Endodermal cell (in vitro differentiated cells): ENCODE data around the gene GABRG3. TPM values are rescaled to one million over a fixed set of nuclear protein-coding genes. Genes with fewer than 3 reads are reported as not detected.

Source experiments
- DNase-seq: peaks from one replicate; pipeline ENCODE4 v3.0.0-alpha.2; 2017
- H3K27ac ChIP-seq: 2 replicates; pipeline ENCODE4 v1.5.1; 2013; ENCODE audit warnings: mild to moderate bottlenecking, low read depth, low read length, moderate library complexity
- H3K27me3 ChIP-seq: 2 replicates; pipeline ENCODE4 v1.6.1; 2013; ENCODE audit warnings: mild to moderate bottlenecking, low read length, moderate library complexity; ENCODE audit not compliant: insufficient read depth, control insufficient read depth, poor library complexity, severe bottlenecking
- H3K36me3 ChIP-seq: 2 replicates; pipeline ENCODE4 v1.7.0; 2013; ENCODE audit warnings: mild to moderate bottlenecking, low read length, moderate library complexity; ENCODE audit not compliant: control insufficient read depth, insufficient read depth
- H3K4me1 ChIP-seq: one replicate; pipeline ENCODE4 v1.7.0; 2013; ENCODE audit warnings: low read length; ENCODE audit not compliant: control insufficient read depth, insufficient read depth
- H3K4me3 ChIP-seq: 2 replicates; pipeline ENCODE4 v1.5.1; 2013; ENCODE audit warnings: mild to moderate bottlenecking, low read length, moderate library complexity
- H3K9ac ChIP-seq: 2 replicates; pipeline ENCODE4 v1.6.1; 2013; ENCODE audit warnings: mild to moderate bottlenecking, low read length, moderate library complexity; ENCODE audit not compliant: poor library complexity, severe bottlenecking; ENCODE audit errors: extremely low read depth
- H3K9me3 ChIP-seq: 2 replicates; pipeline ENCODE4 v1.6.1; 2013; ENCODE audit warnings: mild to moderate bottlenecking, low read length, moderate library complexity; ENCODE audit not compliant: control insufficient read depth
- H3K27ac Mint-ChIP-seq: 2 replicates; pipeline ENCODE4 v1.8.0; 2020; ENCODE audit warnings: mixed read lengths
- H3K27me3 Mint-ChIP-seq: 2 replicates; pipeline ENCODE4 v1.8.0; 2021; ENCODE audit warnings: mild to moderate bottlenecking, mixed read lengths; ENCODE audit not compliant: insufficient read depth
- H3K36me3 Mint-ChIP-seq: 2 replicates; pipeline ENCODE4 v1.8.0; 2020; ENCODE audit warnings: low read depth, mixed read lengths
- H3K4me1 Mint-ChIP-seq: 2 replicates; pipeline ENCODE4 v1.8.0; 2020; ENCODE audit warnings: mixed read lengths
- H3K4me3 Mint-ChIP-seq: 2 replicates; pipeline ENCODE4 v1.8.0; 2020; ENCODE audit warnings: mild to moderate bottlenecking, moderate library complexity, mixed read lengths
- H3K9me3 Mint-ChIP-seq: 2 replicates; pipeline ENCODE4 v1.8.0; 2020; ENCODE audit warnings: mild to moderate bottlenecking, mixed read lengths
- WGBS, 2 experiments: methylation state at CpG; one replicate each; pipeline versions ENCODE4 v1.1.5 to v1.1.7; 2013; ENCODE audit warnings: missing lambda C conversion rate in 2 of 2, mixed read lengths in 1 of 2; ENCODE audit not compliant: insufficient coverage in 1 of 2, insufficient read length in 1 of 2; 5-methylcytosine and 5-hydroxymethylcytosine counted together
- total RNA-seq, 2 donors: library from RNA; stranded (reverse); fragmentation: NEBNext Ultra II Directional in 1 of 2; extraction: Animal tissue kit (Norgen Biotek cat#: 25700) in 1 of 2; gene quantifications; 2 replicates in 1 of 2; 3 replicates in 1 of 2; pipeline ENCODE4 v1.2.1, GENCODE V29; 2021
- TF ChIP-seq, protein P1 (sequence below): fragments of 200-600 bp; sonication (generic); conservative IDR thresholded peaks from 2 replicates; pipeline ENCODE4 v1.5.0; 2021; ENCODE audit warnings: antibody characterized with exemption, mild to moderate bottlenecking

The GABRG3 gene
- total RNA-seq, 2 donors from 2014 or later: 0.48 to 0.84 TPM

- Mint-ChIP-seq H3K27me3 (no peaks in the 10 kb centered on the region), H3K4me1 (no peaks in the 10 kb centered on the region), H3K4me3 (no peak overlapping the region), H3K36me3 (no peaks in the 10 kb centered on the region), H3K27ac (no peak overlapping the region), H3K9me3 (peaks cover 4% of the 10 kb centered on the region)
- Histone ChIP-seq H3K36me3 (no peaks in the 10 kb centered on the region), H3K27ac (no peak overlapping the region), H3K9me3 (peaks cover 4% of the 10 kb centered on the region), H3K27me3 (no peaks in the 10 kb centered on the region), H3K9ac (no peak overlapping the region), H3K4me1 (no peaks in the 10 kb centered on the region), H3K4me3 (no peak overlapping the region)
- TF ChIP-seq, protein P1, sequence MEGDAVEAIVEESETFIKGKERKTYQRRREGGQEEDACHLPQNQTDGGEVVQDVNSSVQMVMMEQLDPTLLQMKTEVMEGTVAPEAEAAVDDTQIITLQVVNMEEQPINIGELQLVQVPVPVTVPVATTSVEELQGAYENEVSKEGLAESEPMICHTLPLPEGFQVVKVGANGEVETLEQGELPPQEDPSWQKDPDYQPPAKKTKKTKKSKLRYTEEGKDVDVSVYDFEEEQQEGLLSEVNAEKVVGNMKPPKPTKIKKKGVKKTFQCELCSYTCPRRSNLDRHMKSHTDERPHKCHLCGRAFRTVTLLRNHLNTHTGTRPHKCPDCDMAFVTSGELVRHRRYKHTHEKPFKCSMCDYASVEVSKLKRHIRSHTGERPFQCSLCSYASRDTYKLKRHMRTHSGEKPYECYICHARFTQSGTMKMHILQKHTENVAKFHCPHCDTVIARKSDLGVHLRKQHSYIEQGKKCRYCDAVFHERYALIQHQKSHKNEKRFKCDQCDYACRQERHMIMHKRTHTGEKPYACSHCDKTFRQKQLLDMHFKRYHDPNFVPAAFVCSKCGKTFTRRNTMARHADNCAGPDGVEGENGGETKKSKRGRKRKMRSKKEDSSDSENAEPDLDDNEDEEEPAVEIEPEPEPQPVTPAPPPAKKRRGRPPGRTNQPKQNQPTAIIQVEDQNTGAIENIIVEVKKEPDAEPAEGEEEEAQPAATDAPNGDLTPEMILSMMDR: no peak
- 70% methylated on average over 2 of the region's 2 CpGs; no CpG with 5 or more reads in 1 of the 2 experiments for WGBS, 2 experiments
- DNase-seq: no peak
Measured at GRCh38 chr15:27466758-27467157, 495.8 kb downstream of the GABRG3 start.

- Mint-ChIP-seq H3K4me3 (no peak overlapping the region), H3K36me3 (no peaks in the 10 kb centered on the region), H3K4me1 (no peaks in the 10 kb centered on the region), H3K9me3 (peaks cover 4% of the 10 kb centered on the region), H3K27me3 (no peaks in the 10 kb centered on the region), H3K27ac (no peak overlapping the region)
- TF ChIP-seq, protein P1: no peak
- H3K27me3 ChIP-seq: no peaks in the 10 kb centered on the region
- WGBS, 2 experiments: 85 to 94% methylated on average over 2 to 3 of the region's 3 CpGs
- no peak overlapping the region for H3K4me3 ChIP-seq
- no peak overlapping the region for H3K9ac ChIP-seq
- H3K4me1 ChIP-seq: no peaks in the 10 kb centered on the region
- no peak overlapping the region for H3K27ac ChIP-seq
- no peak for DNase-seq
- peaks cover 4% of the 10 kb centered on the region for H3K9me3 ChIP-seq
- H3K36me3 ChIP-seq: no peaks in the 10 kb centered on the region
Measured at GRCh38 chr15:27468151-27468591, 497.2 kb downstream of the GABRG3 start.

- no peak for DNase-seq
- H3K9me3 Mint-ChIP-seq: peaks cover 4% of the 10 kb centered on the region
- H3K27me3 Mint-ChIP-seq: no peaks in the 10 kb centered on the region
- H3K27me3 ChIP-seq: no peaks in the 10 kb centered on the region
- H3K36me3 Mint-ChIP-seq: no peaks in the 10 kb centered on the region
- TF ChIP-seq, protein P1: no peak
- WGBS, 2 experiments: 100% methylated on average over 1 of the region's 1 CpG; no CpG with 5 or more reads in 1 of the 2 experiments
- no peak overlapping the region for H3K27ac Mint-ChIP-seq
- no peak overlapping the region for H3K9ac ChIP-seq
- no peaks in the 10 kb centered on the region for H3K4me1 Mint-ChIP-seq
- H3K4me3 ChIP-seq: no peak overlapping the region
- no peak overlapping the region for H3K4me3 Mint-ChIP-seq
- no peaks in the 10 kb centered on the region for H3K36me3 ChIP-seq
- H3K27ac ChIP-seq: no peak overlapping the region
- no peaks in the 10 kb centered on the region for H3K4me1 ChIP-seq
- H3K9me3 ChIP-seq: peaks cover 4% of the 10 kb centered on the region
Measured at GRCh38 chr15:27473845-27474244, 502.9 kb downstream of the GABRG3 start.
